COLO668 (cell line): ENCODE data around the gene MITD1.
"Not testable (repeated sequence)": the region's sequence is repeated elsewhere in the genome, so short reads cannot be mapped to it uniquely, and the experiment has no call there.

ENCODE experiments used
- DNase-seq: peaks from one replicate; lab custom pipeline; 2025; ENCODE audit not compliant: unreplicated experiment; lab: John Stamatoyannopoulos, UW

MITD1 gene

DNA sequence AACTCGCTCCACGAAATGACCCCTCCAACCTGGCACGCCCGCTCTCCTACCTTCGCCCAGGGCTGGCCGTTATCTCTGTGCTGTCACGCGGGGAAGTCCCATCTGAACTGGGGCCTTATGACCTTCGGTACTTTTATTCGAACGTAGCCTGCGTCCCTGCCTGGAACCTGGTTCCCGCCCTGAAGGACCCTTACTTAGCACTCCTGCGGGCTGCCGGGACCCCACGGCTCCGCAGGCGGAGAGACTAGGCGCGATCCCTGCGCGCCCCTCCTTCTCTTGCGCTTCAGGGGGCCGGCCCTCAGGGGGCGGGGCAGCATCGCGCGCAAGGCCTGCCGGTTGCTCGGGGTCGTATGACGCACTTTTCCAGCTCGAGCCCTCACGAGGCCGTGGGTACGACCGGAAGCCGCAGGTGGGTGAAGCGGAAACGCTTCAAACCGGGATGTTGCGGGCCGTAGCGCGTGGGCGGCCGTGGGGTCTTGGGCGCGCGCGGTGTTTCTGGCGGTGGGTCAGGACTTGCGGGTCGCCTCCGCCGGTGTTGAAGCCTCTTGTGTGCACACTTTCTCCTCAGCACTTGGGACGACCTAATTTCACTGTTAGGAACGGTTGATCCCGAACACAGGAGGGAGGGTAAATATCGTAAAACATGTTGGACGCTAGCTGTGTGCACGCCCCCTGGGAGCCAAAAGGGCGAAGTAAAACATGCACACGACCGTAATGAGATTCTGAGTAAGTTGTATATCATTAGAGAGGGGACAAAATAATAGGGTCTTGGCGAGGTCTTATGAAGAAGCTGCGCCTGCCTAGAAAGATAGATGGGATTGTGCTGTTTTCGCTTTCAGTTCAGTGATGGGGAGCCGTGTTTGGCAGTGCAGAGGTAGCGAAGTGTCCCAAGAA lies 26.0 kb downstream of the MITD1 start, which contains the start of the genes LIPT1 and TSGA10:
Gene LIPT1, plus strand, starts transcription at position 325 of the 894 bp plus-strand sequence. CDS start 6,991 bp downstream, outside the sequence.
Gene TSGA10, minus strand, starts transcription at position 300 of the 894 bp plus-strand sequence. CDS start 45,503 bp downstream, outside the sequence.
- peak; percentile 93 for DNase-seq

GRCh38 chr2:99153921-99154604 lies 26.8 kb downstream of the MITD1 start:
- peak; percentile 7 for DNase-seq

DNA sequence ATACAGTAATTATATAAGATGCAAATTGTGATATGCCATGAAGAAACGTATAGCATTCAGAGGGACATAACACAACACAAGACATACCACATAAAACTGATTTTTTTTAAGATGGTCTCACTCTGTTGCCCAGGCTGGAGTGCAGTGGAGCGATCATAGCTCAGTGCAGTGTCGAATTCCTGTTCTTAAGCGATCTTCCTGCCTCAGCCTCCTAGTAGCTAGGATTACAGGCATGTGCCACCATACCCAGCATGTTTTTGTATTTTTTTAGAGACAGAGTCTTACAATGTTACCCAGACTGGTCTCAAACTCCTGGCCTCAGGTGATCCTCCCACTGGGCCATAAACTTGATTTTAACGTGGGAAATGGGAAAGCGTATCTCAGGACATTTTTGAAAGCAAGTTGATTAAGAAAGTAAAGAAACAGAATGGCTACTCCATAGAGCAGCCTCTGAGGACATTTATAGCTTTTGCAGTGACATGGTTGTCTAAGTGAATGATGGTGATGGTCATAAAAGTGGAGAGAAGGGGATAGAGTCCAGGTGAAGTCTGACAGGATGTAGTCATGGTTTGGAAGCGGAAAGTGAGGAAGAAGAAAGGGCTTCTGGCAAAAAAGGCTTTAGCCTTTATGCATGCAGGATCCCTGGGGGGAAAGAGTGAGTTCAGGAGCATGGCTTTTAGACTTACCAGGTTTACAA lies 28.5 kb downstream of the MITD1 start:
- no peak for DNase-seq

DNA sequence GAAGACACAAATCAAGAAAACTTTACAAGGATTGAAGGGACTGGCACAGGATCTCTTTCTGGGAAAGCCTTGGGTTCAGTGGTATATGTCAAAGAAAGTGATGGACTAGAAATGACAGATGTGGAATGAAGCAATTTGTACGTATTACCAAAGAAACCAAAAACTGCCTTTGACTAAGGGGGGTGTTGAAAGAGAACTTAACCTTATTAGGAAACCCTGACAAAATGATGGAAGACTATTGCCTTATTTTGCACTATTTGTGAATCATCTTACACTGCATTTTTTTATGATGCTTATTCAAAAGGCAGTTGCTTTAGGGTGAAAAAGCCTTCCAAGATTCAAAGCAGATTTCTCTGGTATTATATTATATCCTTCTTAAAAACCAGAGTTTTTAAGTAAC lies 30.2 kb downstream of the MITD1 start:
- DNase-seq: no peak

- DNase-seq: peak; percentile 99
Measured at GRCh38 chr2:99141110-99142108, 39.4 kb downstream of the MITD1 start, which contains the start of gene C2orf15. TSS of gene C2orf15 (plus strand) at chr2:99141707. CDS start at chr2:99150559, 8,852 bp downstream.

DNA sequence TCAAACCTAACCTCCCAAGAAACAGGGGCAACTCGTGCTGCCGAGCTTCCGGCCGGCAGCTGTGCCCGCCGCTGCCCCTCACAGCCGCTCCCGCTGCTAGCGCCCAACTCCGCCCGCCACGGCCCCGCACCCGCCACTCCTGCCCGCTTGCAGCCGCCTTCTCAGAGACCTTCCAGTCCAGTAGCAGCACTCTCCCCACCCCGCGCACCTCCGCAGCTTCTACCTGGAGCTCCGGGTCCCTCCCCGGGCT lies 40.1 kb downstream of the MITD1 start:
- DNase-seq: no peak

DNA sequence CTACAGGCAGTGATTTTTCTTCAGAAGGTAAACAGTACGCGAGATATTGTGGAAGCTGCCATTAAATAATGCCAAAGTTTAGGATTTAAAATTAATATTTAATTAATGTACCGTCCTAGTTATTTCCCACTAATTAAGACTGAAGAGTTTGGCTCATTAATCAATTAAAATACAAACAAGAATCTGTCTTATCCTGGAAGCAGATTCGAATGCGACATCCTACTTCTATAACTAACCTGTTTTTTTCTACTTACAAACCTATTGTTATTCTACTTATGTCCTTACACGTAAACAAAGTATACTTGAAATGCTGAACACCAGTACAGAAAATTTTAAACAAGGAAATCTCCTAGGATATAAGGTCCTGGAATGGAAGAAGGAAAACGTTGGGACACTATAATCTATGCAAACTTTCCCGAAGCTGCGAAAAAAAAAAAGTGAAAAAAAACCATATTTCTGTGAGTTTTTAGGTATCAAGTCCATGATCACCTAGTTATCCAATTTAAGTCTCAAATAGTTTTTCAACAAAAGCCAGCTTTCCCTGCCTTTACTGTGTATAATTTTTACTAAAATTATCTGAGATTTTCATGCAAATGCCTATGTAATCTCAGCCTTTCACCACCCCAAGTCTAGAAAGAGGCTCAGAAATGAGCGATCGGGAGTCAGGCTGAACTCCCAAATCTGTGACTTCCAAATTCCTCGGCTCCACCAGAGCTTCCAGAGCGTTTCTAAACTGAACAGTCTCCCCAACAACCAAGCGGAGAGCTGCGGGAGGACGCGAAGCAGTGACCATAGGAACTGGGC lies 40.6 kb downstream of the MITD1 start:
- no peak for DNase-seq

- no peak for DNase-seq
Measured at GRCh38 chr2:99139003-99139402, 41.9 kb downstream of the MITD1 start.

GRCh38 chr2:99135044-99135556 lies 45.8 kb downstream of the MITD1 start:
- not testable (repeated sequence) for DNase-seq

DNA sequence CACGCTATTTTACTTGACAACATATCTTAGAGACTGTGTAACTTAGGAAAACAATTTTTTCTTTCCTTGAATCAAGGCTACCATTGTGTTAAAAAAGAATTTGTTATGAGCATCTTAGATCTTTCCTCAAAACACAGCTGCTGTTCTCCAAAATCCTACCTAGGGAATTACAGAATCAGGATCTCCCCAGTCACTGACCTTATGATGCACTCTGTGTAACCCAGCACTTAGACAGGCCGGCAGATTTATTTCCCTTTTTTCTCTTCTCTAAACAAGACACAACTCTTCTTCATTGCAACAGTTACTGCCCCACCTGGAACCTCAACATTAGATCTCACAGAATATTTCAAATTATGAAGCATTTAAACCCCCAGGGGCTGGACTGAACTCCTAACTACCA lies 52.9 kb downstream of the MITD1 start:
- DNase-seq: no peak
